OCI-LY3 (cell line): ENCODE measurements around the gene SARDH.

Experiments used
- H2AFZ ChIP-seq: fragments of 200-600, 300-600 bp; shearing (Covaris generic); 2 replicates; pipeline ENCODE4 v1.6.0; 2014; ENCODE audit warnings: antibody characterized with exemption, low read depth, low read length
- H3K27ac ChIP-seq: fragments of 200-600, 300-600 bp; sonication (generic); 2 replicates; pipeline ENCODE4 v1.5.1; 2014; ENCODE audit warnings: mild to moderate bottlenecking, low read length, moderate library complexity, mixed read lengths
- H3K27me3 ChIP-seq: fragments of 200-600, 300-600 bp; sonication (generic); 2 replicates; pipeline ENCODE4 v1.6.1; 2014; ENCODE audit warnings: low read depth, low read length, mixed read lengths
- H3K36me3 ChIP-seq: fragments of 200-600, 300-600 bp; sonication (generic); replicated peaks from 2 replicates; pipeline ENCODE3; 2014; ENCODE audit warnings: low read depth, low read length, mixed read lengths
- H3K4me1 ChIP-seq: fragments of 300-600, 200-600 bp; sonication (generic); 2 replicates; pipeline ENCODE4 v1.6.1; 2014; ENCODE audit warnings: low read length, mixed read lengths
- H3K4me2 ChIP-seq: fragments of 200-600, 300-600 bp; sonication (generic); 2 replicates; pipeline ENCODE4 v1.6.1; 2014; ENCODE audit warnings: low read length, mixed read lengths
- H3K4me3 ChIP-seq: fragments of 300-600, 200-600 bp; sonication (generic); 2 replicates; pipeline ENCODE4 v1.5.1; 2014; ENCODE audit warnings: antibody characterized with exemption, mild to moderate bottlenecking, low read length, moderate library complexity
- H3K79me2 ChIP-seq: fragments of 300-600, 200-600 bp; shearing (Covaris generic); 2 replicates; pipeline ENCODE4 v1.6.1; 2014; ENCODE audit warnings: mild to moderate bottlenecking, low read length, mixed read lengths
- H3K9ac ChIP-seq: fragments of 300-600, 200-600 bp; shearing (Covaris generic); 2 replicates; pipeline ENCODE4 v1.6.0; 2014; ENCODE audit warnings: mild to moderate bottlenecking, low read length, moderate library complexity
- H3K9me3 ChIP-seq: fragments of 200-600, 300-600 bp; shearing (Covaris generic); 2 replicates; pipeline ENCODE4 v1.6.1; 2014; ENCODE audit warnings: low read length, mixed read lengths; ENCODE audit not compliant: insufficient read depth
- H4K20me1 ChIP-seq: fragments of 200-600, 300-600 bp; sonication (generic); 2 replicates; pipeline ENCODE4 v1.6.1; 2016; ENCODE audit warnings: low read length, mixed read lengths; ENCODE audit not compliant: insufficient read depth
- EZH2phosphoT487 ChIP-seq: fragments of 200-600 bp; shearing (Covaris generic); IDR thresholded peaks from 2 replicates; pipeline ENCODE4 v1.6.1; 2018; ENCODE audit warnings: antibody characterized with exemption, mixed run types, low read depth
- TF ChIP-seq, protein P1 (sequence below): fragments of 200-600, 300-600 bp; sonication (generic); IDR thresholded peaks from 2 replicates; pipeline ENCODE4 v1.5.1; 2014; ENCODE audit warnings: antibody characterized with exemption, low read length, low read depth

The SARDH gene

DNA sequence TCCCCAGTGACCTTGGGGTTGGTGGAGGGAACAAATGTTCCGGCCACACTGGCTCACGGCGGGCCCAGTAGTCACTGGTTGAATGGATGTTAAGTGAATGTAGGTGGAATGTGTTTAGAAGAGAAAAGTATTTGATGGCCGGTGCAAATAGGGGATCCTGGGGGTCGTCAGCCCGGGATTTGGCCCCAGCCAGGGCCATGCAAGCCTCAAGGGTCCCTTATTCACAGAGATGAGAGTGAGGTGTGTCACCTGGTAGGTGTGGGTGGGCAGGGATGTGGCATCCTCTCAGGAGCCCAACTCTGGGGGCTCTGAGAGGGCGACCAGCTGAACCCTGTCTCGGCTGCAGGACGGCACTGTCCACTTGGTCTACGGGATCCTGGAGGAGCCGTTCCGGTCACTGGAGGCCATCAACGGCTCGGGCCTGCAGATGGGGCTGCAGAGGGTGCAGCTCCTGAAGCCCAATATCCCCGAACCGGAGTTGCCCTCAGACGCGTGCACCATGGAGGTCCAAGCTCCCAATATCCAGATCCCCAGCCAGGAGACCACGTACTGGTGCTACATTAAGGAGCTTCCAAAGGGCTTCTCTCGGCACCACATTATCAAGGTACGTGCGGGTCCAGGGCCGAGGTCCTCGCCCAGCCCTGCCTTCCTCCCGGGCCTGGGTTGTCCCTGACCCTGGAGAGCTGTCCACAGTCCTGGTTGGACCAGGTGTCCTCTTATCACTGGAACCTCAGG is 96.1 kb downstream of the SARDH start:
- Histone ChIP-seq H4K20me1 (no peaks in the 10 kb centered on the region), H3K9ac (no peak overlapping the region), H3K4me2 (no peak overlapping the region), H3K4me1 (no peaks in the 10 kb centered on the region), H3K27ac (no peak overlapping the region), H3K79me2 (no peaks in the 10 kb centered on the region), H3K36me3 (no peaks in the 10 kb centered on the region), H3K9me3 (no peaks in the 10 kb centered on the region), H3K27me3 (peaks cover 8% of the 10 kb centered on the region; the same call in 1 of the 2 replicates), H3K4me3 (no peak overlapping the region), H2AFZ (no peak overlapping the region)
- TF ChIP-seq, protein P1, sequence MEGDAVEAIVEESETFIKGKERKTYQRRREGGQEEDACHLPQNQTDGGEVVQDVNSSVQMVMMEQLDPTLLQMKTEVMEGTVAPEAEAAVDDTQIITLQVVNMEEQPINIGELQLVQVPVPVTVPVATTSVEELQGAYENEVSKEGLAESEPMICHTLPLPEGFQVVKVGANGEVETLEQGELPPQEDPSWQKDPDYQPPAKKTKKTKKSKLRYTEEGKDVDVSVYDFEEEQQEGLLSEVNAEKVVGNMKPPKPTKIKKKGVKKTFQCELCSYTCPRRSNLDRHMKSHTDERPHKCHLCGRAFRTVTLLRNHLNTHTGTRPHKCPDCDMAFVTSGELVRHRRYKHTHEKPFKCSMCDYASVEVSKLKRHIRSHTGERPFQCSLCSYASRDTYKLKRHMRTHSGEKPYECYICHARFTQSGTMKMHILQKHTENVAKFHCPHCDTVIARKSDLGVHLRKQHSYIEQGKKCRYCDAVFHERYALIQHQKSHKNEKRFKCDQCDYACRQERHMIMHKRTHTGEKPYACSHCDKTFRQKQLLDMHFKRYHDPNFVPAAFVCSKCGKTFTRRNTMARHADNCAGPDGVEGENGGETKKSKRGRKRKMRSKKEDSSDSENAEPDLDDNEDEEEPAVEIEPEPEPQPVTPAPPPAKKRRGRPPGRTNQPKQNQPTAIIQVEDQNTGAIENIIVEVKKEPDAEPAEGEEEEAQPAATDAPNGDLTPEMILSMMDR: no peak
- TF ChIP-seq EZH2phosphoT487: no peak

DNA sequence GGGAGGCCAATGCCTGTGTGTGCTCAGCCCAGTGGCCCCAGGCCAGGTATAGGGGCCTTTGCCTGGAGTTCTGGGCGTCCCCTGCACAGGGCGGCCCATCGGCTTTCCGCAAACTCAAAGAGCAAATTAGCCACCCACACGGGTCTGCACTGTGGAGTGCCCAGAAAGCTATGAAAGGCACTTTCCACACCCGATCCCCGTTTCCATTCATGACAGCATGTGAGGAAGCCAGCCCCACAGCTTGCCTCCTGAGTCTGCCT is 96.8 kb downstream of the SARDH start:
- no peak overlapping the region for H3K4me2 ChIP-seq
- H3K4me1 ChIP-seq: no peaks in the 10 kb centered on the region

DNA sequence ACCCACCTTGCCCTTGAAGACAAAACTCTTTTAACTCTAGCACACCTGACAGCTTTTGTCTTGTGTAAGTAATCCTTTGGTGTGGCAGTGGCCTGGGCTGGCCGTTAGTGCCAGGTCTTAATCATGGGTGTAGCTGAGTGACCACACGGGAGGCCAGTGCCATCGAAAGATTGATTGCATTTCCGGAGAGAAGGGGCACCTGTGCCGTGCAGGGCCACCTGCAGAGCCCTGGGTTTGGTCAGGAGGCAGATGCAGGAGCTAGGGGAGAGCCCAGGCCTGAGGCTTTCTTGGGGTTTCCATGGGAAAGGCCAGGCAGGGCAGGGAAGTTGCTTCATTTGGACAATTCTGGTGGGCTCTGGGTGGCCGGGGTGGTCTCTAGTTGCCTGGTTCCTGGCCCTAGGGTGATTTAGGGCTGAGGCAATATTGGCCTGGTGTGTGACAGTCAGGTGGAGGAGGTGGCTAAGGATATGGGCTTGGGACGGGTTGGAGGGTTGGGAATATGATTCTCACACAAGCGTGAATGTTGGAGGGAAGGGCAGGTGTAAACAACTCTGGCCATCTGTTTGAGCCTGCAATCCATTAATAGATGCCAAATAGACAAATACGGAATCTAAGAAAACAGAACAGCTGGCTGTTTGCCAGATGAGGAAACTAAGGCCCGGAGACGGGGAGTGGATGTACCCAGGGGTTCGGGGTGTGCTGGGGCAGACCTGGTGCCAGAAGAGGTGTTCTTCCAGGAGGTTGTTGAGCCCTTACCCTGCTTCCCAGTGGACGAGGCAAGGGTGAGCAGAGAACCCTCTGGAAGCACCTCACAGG is 97.4 kb downstream of the SARDH start:
- Histone ChIP-seq H3K79me2 (no peaks in the 10 kb centered on the region), H2AFZ (no peak overlapping the region), H3K4me3 (no peak overlapping the region), H4K20me1 (no peaks in the 10 kb centered on the region), H3K9me3 (no peaks in the 10 kb centered on the region), H3K27me3 (peaks cover 8% of the 10 kb centered on the region; the same call in 1 of the 2 replicates), H3K4me2 (no peak overlapping the region), H3K36me3 (no peaks in the 10 kb centered on the region), H3K27ac (no peak overlapping the region), H3K4me1 (no peaks in the 10 kb centered on the region), H3K9ac (no peak overlapping the region)
- no peak for TF ChIP-seq EZH2phosphoT487
- TF ChIP-seq, protein P1: no peak

More for the DNA sequence above, 96.8 kb downstream of the SARDH start:
- no peak for TF ChIP-seq EZH2phosphoT487
- Histone ChIP-seq H3K4me3 (no peak overlapping the region), H3K9me3 (no peaks in the 10 kb centered on the region), H3K36me3 (no peaks in the 10 kb centered on the region), H3K27ac (no peak overlapping the region), H3K9ac (no peak overlapping the region), H4K20me1 (no peaks in the 10 kb centered on the region), H2AFZ (no peak overlapping the region), H3K79me2 (no peaks in the 10 kb centered on the region), H3K27me3 (peaks cover 8% of the 10 kb centered on the region; the same call in 1 of the 2 replicates)

DNA sequence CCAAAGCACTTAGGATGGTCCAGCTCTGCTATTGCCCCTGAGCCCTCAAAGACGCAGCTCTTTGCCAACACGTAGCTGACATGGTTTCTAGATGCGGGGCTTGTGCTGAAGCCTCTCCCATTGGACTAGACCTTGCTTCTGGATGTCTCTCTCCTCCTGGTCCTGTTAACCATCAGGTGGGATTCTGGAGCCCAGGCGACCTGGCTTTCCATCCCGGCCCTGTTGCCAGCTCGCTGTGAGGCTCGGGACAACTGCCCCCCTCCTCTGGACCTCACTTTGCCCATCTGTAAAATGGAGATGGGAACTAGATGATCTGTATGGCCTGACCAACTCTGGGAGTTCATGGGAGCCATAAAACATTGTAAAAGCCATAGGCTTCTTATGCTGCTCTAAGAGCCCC is 98.0 kb downstream of the SARDH start:
- Histone ChIP-seq H3K27ac (no peak overlapping the region), H3K4me1 (no peaks in the 10 kb centered on the region), H4K20me1 (no peaks in the 10 kb centered on the region), H3K27me3 (peaks cover 8% of the 10 kb centered on the region; the same call in 1 of the 2 replicates), H3K4me2 (no peak overlapping the region), H3K79me2 (no peaks in the 10 kb centered on the region), H3K9me3 (no peaks in the 10 kb centered on the region), H3K9ac (no peak overlapping the region), H2AFZ (no peak overlapping the region), H3K36me3 (no peaks in the 10 kb centered on the region), H3K4me3 (no peak overlapping the region)
- TF ChIP-seq, protein P1: no peak
